Measurements from ENCODE around the gene DYNC1H1. TPM values are rescaled to one million over a fixed set of nuclear protein-coding genes. Genes with fewer than 3 reads are reported as not detected.

The DYNC1H1 gene
- total RNA-seq, 4 donors from 2014 or later, result 386 to 531 (median 472) TPM

DNA sequence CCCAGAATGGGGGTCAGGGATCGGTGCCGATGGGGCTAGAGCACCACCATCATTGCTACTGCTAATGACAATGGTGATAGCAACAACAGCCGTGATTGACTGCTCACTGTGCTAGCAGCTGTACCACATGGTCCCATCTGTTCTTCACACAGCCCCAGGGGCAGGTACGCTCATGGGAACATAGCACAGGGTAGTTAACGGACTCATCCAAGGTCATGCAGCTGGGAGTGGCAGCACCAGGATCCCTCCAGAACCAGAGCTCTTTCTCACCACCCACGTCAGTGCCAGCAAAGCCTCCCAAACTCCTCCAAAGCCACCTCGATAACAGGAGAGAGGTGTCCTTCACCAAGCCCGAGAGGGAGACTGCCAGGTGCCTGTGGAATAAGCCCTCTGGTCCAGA, 11.2 kb upstream of the DYNC1H1 start:
- H3K4me1 ChIP-seq, result peaks cover 0 to 13% (median 7%) of the 10 kb centered on the region in 4 donors
- peak in 2 of 3 donors; percentile 23 to 28 for DNase-seq
- H3K4me3 ChIP-seq, result no peak overlapping the region
- TF ChIP-seq POLR2A (IDR thresholded peaks at IDR 0.05), result no peak
- TF ChIP-seq, protein P1, sequence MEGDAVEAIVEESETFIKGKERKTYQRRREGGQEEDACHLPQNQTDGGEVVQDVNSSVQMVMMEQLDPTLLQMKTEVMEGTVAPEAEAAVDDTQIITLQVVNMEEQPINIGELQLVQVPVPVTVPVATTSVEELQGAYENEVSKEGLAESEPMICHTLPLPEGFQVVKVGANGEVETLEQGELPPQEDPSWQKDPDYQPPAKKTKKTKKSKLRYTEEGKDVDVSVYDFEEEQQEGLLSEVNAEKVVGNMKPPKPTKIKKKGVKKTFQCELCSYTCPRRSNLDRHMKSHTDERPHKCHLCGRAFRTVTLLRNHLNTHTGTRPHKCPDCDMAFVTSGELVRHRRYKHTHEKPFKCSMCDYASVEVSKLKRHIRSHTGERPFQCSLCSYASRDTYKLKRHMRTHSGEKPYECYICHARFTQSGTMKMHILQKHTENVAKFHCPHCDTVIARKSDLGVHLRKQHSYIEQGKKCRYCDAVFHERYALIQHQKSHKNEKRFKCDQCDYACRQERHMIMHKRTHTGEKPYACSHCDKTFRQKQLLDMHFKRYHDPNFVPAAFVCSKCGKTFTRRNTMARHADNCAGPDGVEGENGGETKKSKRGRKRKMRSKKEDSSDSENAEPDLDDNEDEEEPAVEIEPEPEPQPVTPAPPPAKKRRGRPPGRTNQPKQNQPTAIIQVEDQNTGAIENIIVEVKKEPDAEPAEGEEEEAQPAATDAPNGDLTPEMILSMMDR (IDR thresholded peaks at IDR 0.05), result no peak
- H3K36me3 ChIP-seq, result no peaks in the 10 kb centered on the region
- H3K27ac ChIP-seq, result no peak overlapping the region
- H3K9me3 ChIP-seq, result no peaks in the 10 kb centered on the region
- no peaks in the 10 kb centered on the region for H3K27me3 ChIP-seq

GRCh38 chr14:101954501-101954900, 9.9 kb upstream of the DYNC1H1 start:
- peaks cover 0 to 6% (median under 1%) of the 10 kb centered on the region in 4 donors for H3K4me1 ChIP-seq
- no peak overlapping the region for H3K27ac ChIP-seq
- DNase-seq, result no peak
- no peak overlapping the region for H3K4me3 ChIP-seq
- TF ChIP-seq, protein P1 (IDR thresholded peaks at IDR 0.05), result no peak
- TF ChIP-seq POLR2A (IDR thresholded peaks at IDR 0.05), result no peak
- H3K27me3 ChIP-seq, result no peaks in the 10 kb centered on the region
- no peaks in the 10 kb centered on the region for H3K9me3 ChIP-seq
- no peaks in the 10 kb centered on the region for H3K36me3 ChIP-seq

GRCh38 chr14:101955695-101956161, 8.6 kb upstream of the DYNC1H1 start:
- Histone ChIP-seq H3K27ac (no peak overlapping the region), H3K4me3 (no peak overlapping the region), H3K36me3 (no peaks in the 10 kb centered on the region), H3K4me1 (no peaks in the 10 kb centered on the region), H3K9me3 (no peaks in the 10 kb centered on the region), H3K27me3 (no peaks in the 10 kb centered on the region)
- TF ChIP-seq POLR2A (IDR thresholded peaks at IDR 0.05), result no peak
- TF ChIP-seq, protein P1 (IDR thresholded peaks at IDR 0.05), result no peak
- peak in 1 of 3 donors; percentile 41 for DNase-seq

GRCh38 chr14:101956179-101956885, 8.0 kb upstream of the DYNC1H1 start:
- Histone ChIP-seq H3K27me3 (no peaks in the 10 kb centered on the region), H3K27ac (no peak overlapping the region), H3K36me3 (no peaks in the 10 kb centered on the region), H3K4me1 (peaks cover 0 to 2% (median 0%) of the 10 kb centered on the region in 4 donors), H3K4me3 (no peak overlapping the region), H3K9me3 (no peaks in the 10 kb centered on the region)
- DNase-seq, result peak in 1 of 3 donors; percentile 31
- TF ChIP-seq, protein P1 (IDR thresholded peaks at IDR 0.05), result no peak
- TF ChIP-seq POLR2A (IDR thresholded peaks at IDR 0.05), result no peak

DNA sequence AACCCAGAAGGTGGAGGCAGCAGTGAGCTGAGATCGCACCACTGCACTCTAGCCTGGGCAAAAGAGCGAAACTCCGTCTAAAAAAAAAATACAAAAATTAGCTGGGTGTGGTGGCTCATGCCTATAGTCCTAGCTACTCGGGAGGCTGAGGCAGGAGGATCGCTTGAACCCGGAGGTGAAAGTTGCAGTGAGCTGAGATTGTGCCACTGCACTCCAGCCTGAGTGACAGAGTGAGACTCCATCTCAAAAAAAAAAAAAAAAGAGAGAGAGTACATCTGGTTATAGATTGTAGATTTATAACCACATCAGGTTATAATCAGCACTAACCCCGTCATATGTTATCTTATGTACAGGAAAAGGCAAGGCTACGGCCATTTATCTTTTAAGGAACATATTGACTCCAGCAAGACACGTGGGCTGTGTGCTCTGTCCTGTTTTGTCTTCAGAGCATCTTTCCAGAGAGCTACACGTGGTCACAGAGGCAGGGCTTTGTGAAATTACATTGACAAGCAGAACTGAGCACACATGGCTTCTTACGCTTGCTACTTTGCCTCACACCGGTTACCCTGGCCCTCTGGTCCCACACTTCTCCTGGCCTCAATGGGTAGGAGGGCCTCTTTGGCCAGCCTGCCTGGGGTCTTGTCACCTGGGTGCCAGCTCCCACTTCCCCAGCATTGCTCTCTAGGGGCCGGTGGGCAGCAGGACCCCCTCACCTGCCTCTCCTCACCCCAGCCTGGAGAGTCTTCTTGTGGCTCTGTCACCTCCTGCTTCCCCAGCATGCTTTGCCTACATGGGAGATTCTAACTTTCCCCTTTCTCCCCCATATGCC, 6.8 kb upstream of the DYNC1H1 start:
- peaks cover 0 to 13% (median 0%) of the 10 kb centered on the region in 4 donors for H3K4me1 ChIP-seq
- no peaks in the 10 kb centered on the region for H3K9me3 ChIP-seq
- peak in 1 of 3 donors; percentile 34 for DNase-seq
- TF ChIP-seq, protein P1 (IDR thresholded peaks at IDR 0.05), result no peak
- no peak for TF ChIP-seq POLR2A (IDR thresholded peaks at IDR 0.05)
- H3K27ac ChIP-seq, result peak overlapping the region in 1 of 4 donors; percentile 79
- no peak overlapping the region for H3K4me3 ChIP-seq
- no peaks in the 10 kb centered on the region for H3K36me3 ChIP-seq
- no peaks in the 10 kb centered on the region for H3K27me3 ChIP-seq
